ENCODE results near the gene CXCL17.
"Not testable (repeated sequence)": the region's sequence is repeated elsewhere in the genome, so short reads cannot be mapped to it uniquely, and the experiment has no call there.

Gene CXCL17

DNA sequence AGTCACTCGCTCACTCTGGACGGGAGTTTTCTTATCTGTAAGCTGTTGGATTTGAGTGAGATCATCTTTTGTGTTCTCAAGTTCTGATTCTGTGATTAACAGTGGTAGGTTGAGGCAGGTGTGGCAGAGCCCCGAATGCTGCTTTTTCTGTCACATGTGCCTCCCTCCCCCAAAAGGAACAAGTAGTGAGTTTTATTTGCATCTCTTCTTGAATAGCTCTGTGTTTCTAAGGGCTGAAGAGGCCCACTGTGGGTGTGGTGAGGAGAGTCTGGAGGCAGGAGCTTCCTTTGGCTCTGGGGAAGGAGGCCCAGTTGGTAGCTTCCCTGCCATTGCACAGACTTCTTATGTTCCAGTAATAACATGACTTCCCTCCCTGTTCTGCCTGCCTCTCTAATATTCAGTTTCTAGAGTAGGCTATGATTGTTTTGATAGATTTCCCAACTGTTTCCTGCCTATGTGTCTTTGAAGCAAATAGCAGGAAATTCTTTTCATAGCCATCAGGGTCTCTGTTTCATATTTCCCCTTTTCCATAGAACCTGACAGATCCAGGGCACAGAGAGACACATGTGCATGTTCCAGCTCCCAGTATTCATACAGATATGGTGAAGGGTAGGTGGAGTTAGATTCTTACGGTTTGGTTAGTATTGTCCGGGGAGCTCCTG, 23.9 kb upstream of the CXCL17 start:
- no peak for DNase-seq (ENCODE audit: low read depth in 2 of 2)

DNA sequence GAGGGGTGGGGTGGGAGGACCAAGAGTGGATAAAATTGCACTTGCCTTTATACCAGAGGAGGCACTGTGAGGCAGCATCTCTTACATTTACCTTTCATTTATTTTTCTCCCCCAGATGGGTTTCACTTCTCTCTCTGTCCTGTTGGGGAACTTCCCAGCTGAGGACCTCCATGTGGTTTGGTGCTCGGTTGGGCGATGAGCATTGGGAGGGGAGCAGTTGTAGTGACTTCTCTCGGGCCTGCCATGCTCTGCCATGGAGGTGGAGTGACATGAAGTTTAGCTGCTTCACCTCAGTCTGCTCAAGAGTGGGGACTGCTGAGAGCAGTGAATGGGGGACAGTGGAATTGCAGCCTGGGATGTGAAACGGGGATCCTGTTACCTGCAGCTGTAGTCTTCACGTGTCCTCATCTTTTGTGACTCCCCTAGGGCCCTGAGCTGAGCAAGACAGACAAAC, 23.1 kb upstream of the CXCL17 start:
- DNase-seq (ENCODE audit: low read depth in 2 of 2): no peak

DNA sequence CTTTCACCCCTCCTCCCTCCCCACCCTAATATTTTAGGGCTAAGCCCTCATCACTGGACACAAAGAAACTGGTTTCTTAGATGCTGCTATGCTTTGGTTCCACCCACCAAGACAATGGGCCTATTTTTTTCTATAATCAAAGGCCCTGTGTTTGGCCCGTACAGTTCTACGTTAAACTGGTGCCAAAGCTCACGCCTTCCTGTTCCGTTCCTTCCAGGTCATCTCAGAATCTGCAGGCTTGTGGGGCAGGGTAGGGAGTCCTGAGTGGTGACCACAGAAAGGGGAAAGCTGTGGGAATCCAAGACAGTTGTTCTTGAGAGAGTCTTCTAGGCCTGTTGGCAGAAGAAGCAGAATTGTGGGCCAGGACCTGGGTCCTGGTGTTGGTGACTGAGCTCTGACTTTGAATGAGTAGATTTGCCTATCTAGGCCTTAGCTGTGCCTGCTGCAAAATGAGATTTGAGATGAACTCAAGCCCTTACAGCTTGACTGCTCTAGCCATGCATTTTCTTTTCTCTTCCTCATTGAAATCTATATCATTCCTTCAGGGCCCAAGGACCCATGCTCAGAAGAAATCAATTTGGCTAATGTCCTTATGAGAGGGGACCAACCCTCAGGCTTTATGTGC, 19.1 kb upstream of the CXCL17 start:
- DNase-seq (ENCODE audit: low read depth in 2 of 2): no peak

DNA sequence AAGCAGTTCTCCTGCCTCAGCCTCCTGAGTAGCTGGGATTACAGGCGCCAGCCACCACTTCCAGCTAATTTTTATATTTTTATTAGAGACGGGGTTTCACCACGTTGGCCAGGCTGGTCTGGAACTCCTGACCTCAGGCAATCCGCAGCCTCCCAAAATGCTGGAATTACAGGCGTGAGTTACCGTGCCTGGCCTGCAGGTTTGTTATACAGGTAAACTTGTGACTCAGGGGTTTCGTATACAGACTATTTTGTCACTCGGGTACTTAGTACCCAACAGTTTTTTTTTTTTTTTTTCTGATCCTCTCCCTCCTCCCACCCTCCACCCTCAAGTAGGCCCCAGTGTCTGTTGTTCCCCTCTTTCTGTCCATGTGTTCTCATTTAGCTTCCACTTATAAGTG, 18.5 kb upstream of the CXCL17 start:
- DNase-seq (ENCODE audit: low read depth in 2 of 2): not testable (repeated sequence)

DNA sequence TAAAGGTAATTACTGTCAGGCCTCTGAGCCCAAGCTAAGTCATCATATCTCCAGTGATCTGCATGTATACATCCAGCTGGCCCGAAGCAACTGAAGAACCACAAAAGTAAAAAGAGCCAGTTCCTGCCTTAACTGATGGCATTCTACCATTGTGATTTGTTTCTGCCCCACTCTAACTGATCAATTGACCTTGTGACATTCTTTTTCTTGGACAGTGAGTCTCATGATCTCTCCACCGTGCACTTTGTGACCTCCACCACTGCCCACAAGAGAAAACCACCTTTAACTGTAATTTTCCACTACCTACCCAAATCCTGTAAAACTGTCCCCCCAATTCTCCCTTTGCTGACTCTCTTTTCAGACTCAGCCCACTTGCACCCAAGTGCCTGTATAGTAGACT, 17.2 kb upstream of the CXCL17 start:
- no peak for DNase-seq (ENCODE audit: low read depth in 2 of 2)

DNA sequence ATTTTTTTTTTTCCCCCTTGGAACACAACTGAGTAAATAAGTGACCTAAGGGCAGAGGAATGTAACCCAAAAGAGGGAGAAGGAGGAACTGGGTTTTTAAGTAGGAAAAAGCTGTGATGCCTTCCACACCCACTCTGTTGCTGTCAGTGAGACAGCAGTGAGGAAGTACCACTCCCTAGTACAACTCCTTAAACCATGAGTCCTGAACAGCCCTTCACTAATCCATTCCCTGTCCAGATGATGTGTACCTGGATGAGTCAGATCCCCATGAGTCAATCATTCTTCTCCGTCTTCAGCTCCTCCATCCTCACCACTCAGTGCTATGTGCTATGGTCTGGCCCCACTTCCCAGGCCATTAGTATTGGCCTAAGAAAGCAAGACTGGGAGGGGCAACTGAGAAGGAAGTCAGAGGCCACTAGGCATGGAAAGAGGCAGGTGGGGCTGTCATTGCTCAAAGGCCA, 12.9 kb upstream of the CXCL17 start:
- no peak for DNase-seq (ENCODE audit: low read depth in 2 of 2)

DNA sequence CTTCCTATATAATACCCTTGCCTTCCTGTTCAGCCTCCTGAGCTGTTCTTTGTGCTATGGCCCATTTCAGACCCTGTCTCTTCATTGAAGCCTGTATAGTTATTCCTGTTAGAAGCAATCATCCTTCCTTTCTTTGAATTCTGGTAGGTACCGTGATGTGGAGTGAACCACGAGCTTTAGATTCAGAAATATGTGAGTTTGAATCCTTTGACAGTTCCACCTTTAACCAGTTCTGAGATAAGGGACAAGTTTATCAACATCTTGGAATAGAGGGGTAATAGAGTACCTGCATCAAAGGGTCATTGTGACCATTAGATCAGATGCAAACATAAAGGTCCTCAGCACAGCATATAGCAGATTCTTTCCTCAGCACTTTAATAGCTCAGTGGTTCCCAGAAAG, 12.3 kb upstream of the CXCL17 start:
- no peak for DNase-seq (ENCODE audit: low read depth in 2 of 2)

DNA sequence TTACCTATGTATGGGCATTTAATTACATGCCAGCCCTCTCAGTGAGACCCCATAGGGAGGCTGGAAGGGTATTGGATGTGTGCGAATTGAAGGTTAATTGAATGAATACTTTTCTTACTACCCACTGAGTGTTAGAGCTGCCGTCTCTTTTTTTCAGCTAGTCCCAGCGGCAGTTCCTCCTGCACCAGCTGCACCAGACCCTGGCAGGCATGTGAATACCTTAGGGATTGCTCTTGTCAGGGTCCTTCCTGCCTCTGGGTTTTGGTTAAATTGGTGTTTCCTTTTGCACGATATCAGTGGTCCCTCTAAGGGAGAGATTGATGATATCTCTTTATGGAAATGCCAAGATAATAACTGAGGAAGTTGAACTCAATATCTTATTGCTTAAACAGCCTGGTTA, 9.8 kb upstream of the CXCL17 start:
- no peak for DNase-seq (ENCODE audit: low read depth in 2 of 2)

DNA sequence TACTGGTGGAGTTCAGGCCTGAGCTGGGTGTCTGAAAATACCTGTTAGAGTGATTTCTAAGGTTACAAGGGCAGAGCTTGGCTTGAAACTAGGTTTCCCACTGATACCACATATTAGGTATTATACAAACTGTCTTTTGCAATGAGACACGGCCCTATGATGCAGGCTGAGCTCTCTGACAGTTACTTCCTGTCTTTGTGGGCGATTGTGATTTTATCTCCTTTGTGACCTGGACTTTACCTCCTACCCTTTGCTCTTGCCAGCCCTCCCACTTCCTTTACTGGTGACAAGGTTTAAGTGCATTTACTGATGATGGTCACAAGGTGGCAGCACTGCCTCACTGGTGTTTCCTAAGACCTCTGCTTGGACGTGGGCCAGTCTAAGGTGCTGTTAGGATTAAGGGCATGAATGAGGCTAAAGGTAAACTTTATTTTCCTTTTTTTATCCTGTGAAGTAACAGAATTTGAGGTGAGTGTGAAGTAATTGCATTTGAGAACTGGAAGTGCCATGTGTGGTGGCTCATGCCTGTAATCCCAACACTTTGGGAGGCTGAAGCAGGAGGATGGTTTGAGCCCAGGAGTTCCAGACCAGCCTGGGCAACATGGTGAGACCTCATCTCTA, 7.7 kb upstream of the CXCL17 start:
- peak; percentile 42 to 67 for DNase-seq (ENCODE audit: low read depth in 2 of 2)

DNA sequence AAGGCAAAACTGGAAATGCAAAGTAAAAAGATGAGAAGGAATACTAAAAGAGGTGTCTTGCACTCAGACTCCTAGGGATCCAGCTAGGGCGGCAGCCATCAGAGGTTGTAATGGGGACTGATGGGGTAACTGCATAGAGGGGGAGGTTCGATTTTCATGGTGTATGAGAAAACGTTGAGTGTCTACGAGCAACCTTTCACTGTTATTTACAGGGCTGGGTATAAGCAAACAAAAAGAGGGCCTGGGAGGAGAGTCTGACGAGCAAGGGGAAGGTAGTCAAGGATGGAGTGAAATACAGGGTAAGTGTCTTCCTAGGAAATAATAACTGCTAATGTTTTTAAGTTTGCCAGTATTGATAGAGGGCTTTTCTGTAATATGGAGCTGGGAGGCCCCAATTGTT, 5.6 kb upstream of the CXCL17 start:
- DNase-seq (ENCODE audit: low read depth in 2 of 2): not testable (repeated sequence)

DNA sequence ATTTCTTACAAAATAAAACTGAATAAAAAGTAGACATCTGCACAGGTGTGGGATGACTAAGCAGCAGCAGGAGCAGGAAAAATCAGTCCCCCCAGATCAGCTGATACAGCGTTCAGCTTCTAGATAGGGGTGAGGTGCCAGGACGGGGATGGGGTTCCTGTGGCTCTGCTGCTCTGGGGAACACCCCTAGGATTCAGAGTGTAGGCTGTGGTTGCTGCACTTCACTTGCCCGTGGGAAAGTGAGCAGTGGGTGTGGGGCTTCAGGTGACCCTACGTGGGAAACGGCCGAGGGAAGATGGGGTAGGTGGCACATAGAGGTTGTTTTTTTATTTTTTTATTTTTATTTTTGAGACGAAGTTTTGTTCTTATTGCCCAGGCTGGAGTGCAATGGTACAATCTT, 3.2 kb upstream of the CXCL17 start:
- no peak for DNase-seq (ENCODE audit: low read depth in 2 of 2)

DNA sequence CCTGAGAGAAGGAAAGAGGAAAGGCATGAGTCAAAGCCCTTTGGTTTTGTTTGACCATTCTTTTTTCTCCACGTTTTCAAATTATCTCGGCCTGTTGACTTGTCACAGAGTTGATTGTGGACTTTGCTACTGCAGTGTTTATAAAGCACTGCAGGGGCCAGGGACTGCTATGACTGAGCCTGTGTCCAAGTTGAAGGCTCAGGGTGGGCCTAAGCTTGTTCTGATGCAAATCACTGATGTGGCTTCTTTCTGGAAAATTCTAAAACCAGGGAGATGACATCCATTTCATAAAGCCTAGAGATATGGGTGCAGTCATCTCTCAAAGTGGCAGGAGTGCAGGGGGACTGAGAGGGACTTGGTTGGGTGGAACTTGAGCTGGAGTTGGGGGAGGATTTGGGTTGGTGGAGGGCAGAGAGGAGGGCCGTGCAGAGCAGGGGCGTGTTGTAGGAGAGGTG, 1.2 kb upstream of the CXCL17 start:
- no peak for DNase-seq (ENCODE audit: low read depth in 2 of 2)

DNA sequence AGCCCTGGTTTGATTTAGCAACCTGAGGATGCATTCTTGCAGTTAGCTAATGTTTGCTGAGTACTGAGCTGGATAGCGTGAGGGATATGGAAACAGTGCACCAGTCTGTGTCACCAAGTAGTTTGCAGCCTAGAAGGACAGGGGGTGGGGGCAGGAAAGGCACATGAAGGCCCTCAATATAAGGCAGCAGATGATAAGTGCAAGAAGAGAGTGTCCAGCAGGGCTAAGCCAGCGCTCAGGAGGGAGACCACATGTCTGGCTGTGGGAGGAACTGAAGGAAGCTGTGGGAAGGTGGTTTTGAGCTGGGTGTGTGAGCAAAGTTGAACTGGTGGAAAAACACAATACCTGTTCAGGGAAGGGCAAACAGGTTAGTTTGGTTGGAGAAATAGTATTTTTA, 1.7 kb downstream of the CXCL17 start:
- no peak for DNase-seq (ENCODE audit: low read depth in 2 of 2)

DNA sequence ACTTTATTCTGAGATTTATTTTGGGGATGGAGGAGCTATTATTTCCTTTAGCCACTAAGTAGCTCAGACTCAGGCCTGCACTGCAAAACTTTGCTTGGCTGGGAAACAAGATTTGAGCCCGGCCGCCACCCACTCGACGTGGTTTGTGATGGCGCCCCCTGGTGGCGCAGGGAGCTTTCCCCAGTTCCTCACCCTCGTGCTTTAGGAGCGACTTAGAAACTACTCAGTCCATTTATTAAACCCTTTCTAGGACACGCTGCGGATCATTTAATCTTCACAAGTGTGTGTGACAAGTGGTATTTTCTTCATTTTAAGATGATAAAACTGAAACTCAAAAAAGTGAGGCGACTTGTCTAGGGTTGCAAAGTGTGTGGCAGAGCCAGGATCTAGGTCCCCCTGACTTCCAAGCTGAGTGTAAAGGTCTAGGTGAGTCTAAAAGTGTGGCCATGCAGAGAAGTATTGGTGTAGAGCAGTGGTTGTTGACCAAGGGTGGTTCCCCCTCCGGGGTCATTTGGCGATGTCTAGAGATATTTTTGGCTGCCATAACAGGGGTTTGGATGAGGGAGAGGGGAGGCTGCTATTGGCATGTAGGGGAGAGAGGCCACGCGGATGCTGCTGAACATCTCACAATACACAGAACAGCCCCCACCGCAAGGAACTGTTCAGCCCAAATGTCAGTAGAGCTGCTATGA, 2.2 kb downstream of the CXCL17 start:
- peak; percentile 57 to 58 for DNase-seq (ENCODE audit: low read depth in 2 of 2)

DNA sequence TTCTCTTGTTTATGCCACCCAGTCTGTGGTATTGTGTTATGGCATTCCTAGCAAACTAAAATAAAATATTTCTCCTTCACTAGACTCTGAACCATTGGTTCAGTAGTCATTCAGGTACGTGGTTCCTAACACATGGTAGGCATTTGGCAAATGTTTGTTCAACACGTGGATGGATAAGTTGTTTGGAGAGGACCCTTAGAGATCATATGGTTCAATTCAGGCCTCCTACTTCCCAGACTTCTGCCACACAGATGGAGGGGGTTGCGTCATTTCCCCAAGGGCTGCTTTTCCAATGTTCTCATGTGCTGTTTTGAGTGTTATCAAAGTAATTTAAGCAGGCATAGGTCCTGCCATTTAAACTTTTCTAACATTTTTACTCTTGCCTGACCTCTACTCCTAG, 6.7 kb downstream of the CXCL17 start:
- DNase-seq (ENCODE audit: low read depth in 2 of 2): no peak

DNA sequence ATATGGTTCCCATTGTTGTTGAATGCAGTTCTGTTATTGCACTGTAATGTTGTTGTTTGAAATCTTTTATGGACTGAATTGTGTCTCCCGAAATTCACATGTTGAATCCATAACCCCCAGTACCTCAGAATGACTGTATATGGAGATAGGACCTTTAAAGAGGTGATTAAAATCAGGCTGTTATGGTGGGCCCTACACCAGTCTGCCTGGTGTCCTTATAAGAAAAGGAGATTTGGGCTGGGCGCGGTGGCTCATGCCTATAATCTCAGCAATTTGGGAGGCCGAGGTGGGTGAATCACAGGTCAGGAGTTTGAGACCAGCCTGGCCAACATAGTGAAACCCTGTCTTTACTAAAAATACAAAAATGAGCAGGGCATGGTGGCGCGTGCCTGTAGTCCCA, 7.4 kb downstream of the CXCL17 start:
- no peak for DNase-seq (ENCODE audit: low read depth in 2 of 2)

DNA sequence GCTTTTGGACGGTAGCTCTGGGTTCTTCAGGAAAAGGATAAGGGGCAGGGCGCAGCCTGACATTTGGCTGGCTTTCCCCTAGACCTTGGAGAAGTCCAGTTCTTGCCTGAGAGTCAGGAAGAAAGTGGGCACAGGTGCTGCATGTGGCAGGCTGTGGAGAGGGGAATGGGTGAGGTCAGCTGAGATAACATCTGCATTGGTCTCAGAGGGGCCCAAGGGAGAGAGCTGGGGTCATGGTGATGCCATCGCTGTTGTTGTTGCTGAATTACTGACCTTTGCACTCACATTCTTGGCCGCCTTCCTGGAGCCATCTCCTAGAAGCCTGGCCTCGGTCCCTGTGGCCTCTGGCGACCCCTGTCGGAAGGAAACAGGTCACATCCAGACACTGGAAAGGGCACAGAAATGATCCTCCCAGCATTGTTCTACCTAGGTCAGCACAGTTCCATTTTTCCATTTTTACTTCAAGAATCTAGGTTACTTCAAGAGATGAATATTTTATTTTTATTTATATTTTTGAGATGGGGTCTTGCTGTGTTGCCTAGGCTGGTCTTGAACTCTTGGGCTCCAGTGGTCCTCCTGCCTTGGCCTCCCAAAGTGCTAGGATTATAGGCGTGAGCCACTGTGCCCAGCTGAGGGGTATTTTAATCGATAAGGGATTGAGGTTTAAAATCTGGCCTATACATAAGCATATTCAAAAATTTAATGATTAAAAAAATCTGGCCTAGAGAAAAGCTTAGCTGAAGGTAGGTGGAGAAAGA, 9.1 kb downstream of the CXCL17 start:
- DNase-seq (ENCODE audit: low read depth in 2 of 2): peak; percentile 33 to 40

DNA sequence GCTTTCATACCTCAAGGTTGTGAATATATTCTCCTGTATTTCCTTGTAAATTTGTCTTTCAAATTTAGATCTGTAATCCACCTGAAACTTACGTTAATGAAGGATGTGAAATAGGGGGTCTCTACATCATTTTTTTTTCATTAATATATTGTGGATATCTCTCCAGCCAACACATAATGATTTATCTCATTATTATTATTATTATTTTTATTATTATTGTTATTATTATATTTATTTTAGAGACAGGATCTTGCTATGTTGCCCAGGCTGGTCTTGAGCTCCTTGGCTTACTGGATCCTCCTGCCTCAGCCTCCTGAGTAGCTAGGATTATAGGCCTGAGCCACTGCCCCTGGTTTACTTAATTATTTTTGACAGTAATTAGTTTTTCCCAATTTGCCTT, 11.3 kb downstream of the CXCL17 start:
- no peak for DNase-seq (ENCODE audit: low read depth in 2 of 2)

DNA sequence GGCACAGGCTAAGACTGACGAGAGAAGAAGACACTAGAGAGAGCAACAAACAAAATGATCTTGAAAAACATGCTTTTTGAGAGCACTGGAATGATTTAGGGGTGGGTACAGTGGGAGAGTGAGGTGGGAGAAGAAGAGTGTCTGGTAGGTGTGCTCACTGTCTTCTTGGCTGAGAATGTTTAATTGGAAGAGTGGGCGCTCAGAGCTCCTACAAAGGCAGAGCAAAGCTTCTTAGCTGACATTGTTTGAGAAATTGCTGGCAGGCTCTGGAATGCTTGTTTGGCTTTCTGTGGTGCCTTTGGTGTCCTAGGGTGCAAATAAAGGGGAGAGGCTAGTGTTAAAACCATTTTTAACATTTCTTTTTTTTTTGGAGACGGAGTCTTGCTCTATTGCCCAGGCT, 14.1 kb downstream of the CXCL17 start:
- DNase-seq (ENCODE audit: low read depth in 2 of 2): no peak

DNA sequence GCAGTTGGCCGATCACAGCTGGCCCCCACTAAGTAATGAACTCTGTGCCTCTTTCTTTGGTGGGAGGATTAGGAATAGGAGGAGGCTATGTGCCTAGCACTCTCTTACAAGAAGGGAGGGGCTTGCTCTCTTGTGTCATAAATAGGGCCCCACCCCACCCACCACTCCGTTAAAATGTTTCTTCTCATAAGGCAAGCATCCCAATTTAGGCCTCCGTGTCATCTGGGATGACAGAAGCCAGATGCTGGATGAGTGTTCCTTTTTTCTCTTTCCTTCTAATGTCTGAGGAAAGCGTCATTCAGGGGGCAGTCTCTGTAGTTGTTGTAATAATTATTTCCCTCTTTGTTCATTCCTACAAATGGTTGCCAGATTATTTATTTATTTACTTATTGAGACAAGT, 15.4 kb downstream of the CXCL17 start, which contains the start of gene LIPE:
Gene LIPE (minus strand): TSS at position 76 of the 400 bp plus-strand sequence. CDS start 239 bp downstream, outside the sequence.
- DNase-seq (ENCODE audit: low read depth in 2 of 2): no peak

DNA sequence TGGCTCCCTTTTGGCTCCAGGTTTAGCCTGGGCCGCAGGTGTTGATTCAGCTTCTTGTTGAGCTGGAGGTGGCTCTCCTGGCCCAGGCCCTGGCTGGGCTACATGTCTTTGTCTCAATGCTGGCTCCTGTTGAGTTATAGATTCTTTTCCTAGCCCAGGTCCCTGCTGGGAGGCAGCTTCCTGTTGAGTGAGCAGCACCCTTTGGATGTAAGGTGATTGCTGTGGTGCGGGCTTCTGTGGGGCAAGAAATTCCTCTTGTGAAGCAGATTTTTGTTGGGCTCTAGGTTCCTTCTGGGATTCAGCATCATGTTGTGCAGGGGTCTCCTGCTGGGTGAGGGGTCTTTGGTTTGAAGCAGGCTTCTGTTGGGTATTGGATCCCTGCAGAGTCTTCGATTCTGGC, 16.1 kb downstream of the CXCL17 start:
- no peak for DNase-seq (ENCODE audit: low read depth in 2 of 2)

DNA sequence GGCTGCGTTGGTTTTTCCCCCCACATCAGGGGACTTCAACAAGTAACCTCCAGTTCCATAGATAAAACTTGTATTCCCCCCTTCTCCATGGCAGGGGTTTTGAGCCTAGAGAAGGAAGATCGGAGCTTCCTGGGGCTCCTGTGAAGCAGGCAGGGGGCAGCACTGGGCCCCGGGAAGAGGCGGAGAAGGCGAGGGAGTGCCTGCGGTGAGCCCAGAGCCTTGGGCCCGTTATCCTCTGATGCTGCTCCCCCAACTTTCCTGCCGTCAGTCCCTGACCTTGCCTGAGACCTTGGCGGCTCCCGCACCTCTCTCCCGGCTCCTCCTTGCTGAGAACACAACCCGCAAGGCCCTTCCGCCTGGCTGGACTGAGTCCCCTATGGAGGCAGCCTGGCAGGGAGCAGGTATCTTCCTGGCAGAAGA, 18.0 kb downstream of the CXCL17 start:
- no peak for DNase-seq (ENCODE audit: low read depth in 2 of 2)
